MCF 10A (cell line): ENCODE measurements around the gene IVL. TPM values are rescaled to one million over a fixed set of nuclear protein-coding genes. Genes with fewer than 3 reads are reported as not detected.

Experiments
- BruUV-seq: library from RNA; stranded (reverse); fragments of 400-500 nt; replicated peaks from 2 replicates; lab custom pipeline; 2021; lab: Mats Ljungman, UMichigan
- CTCF ChIA-PET: fragments of 300-600 bp; sonication (Branson Sonifier 250); formaldehyde crosslinking; extraction: SDS; loops from one replicate; lab custom pipeline; 2021; ENCODE audit warnings: antibody characterized with exemption, inconsistent platforms; lab: Yijun Ruan, JAX
- POLR2A ChIA-PET: fragments of 300-600, 350-650 bp; sonication (Branson Sonifier 250); formaldehyde crosslinking; extraction: SDS; loops from one replicate; lab custom pipeline; 2020; ENCODE audit warnings: antibody characterized with exemption, inconsistent platforms; lab: Yijun Ruan, JAX
- DNase-seq: peaks from one replicate; pipeline ENCODE4 v3.0.0-alpha.2; 2018; ENCODE audit not compliant: unreplicated experiment
- H3K27ac Mint-ChIP-seq: one replicate; pipeline ENCODE4 v1.8.0; 2022; ENCODE audit warnings: mild to moderate bottlenecking, low read depth, mixed read lengths; ENCODE audit not compliant: unreplicated experiment
- H3K27me3 Mint-ChIP-seq: one replicate; pipeline ENCODE4 v1.8.0; 2022; ENCODE audit warnings: mixed read lengths; ENCODE audit not compliant: insufficient read depth, unreplicated experiment
- H3K36me3 Mint-ChIP-seq: one replicate; pipeline ENCODE4 v1.8.0; 2022; ENCODE audit warnings: mild to moderate bottlenecking, moderate library complexity, mixed read lengths; ENCODE audit not compliant: insufficient read depth, unreplicated experiment
- H3K4me1 Mint-ChIP-seq: one replicate; pipeline ENCODE4 v1.8.0; 2022; ENCODE audit warnings: mixed read lengths; ENCODE audit not compliant: insufficient read depth, unreplicated experiment
- H3K4me3 Mint-ChIP-seq: one replicate; pipeline ENCODE4 v1.8.0; 2022; ENCODE audit warnings: mild to moderate bottlenecking, moderate library complexity, mixed read lengths; ENCODE audit not compliant: unreplicated experiment
- H3K9me3 Mint-ChIP-seq: one replicate; pipeline ENCODE4 v1.8.0; 2022; ENCODE audit warnings: mixed read lengths; ENCODE audit not compliant: unreplicated experiment
- intact Hi-C: fragments of 100-400 bp; cut with micrococcal nuclease; formaldehyde crosslinking; loops from 2 replicates; pipeline ENCODE4 v1.14.1; 2022
- total RNA-seq: library from RNA; stranded (reverse); gene quantifications from 2 replicates; pipeline ENCODE4 v1.2.3, GENCODE V29; 2022
- TF ChIP-seq, protein P1 (sequence below): fragments of 200-600 bp; IDR thresholded peaks from one replicate; pipeline ENCODE4 v1.8.0; 2022; ENCODE audit warnings: antibody characterized with exemption, mild to moderate bottlenecking; ENCODE audit not compliant: unreplicated experiment

IVL gene
- total RNA-seq, 1 experiment from 2014 or later: 0.33 TPM

DNA sequence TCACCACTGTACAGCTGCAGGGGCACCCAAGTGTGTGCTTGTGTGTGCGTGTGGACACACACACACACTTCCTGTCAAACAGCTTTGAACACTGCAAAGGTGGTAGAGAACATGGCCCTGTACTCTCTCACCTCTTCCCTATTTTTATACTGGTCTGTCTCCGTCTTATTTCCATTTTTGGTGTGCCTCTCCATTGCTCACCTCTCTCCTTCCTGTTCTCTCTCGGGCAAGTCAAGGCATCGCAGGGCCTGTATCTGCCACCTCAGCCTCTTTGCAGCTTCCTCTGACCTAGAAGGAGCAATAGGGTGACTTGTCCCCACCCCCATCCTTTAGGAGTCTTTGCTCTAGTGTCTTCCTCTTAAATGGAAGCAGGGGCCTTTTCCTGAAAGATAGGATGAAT lies 28.0 kb upstream of the IVL start:
- intact Hi-C loops: no loop called here
- no peak overlapping the region for H3K27ac Mint-ChIP-seq
- peak; percentile 48 for DNase-seq
- H3K4me3 Mint-ChIP-seq: no peak overlapping the region
- TF ChIP-seq, protein P1, sequence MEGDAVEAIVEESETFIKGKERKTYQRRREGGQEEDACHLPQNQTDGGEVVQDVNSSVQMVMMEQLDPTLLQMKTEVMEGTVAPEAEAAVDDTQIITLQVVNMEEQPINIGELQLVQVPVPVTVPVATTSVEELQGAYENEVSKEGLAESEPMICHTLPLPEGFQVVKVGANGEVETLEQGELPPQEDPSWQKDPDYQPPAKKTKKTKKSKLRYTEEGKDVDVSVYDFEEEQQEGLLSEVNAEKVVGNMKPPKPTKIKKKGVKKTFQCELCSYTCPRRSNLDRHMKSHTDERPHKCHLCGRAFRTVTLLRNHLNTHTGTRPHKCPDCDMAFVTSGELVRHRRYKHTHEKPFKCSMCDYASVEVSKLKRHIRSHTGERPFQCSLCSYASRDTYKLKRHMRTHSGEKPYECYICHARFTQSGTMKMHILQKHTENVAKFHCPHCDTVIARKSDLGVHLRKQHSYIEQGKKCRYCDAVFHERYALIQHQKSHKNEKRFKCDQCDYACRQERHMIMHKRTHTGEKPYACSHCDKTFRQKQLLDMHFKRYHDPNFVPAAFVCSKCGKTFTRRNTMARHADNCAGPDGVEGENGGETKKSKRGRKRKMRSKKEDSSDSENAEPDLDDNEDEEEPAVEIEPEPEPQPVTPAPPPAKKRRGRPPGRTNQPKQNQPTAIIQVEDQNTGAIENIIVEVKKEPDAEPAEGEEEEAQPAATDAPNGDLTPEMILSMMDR: no peak
- BruUV-seq: no TSS peak
- POLR2A ChIA-PET: interaction anchor here (0.8 kb wide), 1 partner anchor 34 kb away, joined by 3 read pairs; no protein-coding TSS in a partner anchor
- CTCF ChIA-PET: interaction anchor here (1.1 to 13.2 kb wide), 5 partner anchors 9 to 315 kb away, joined by 4 to 479 read pairs (median 18); partner anchors contain the start of gene LELP1
- no peaks in the 10 kb centered on the region for H3K27me3 Mint-ChIP-seq
- no peaks in the 10 kb centered on the region for H3K9me3 Mint-ChIP-seq
- no peaks in the 10 kb centered on the region for H3K36me3 Mint-ChIP-seq
- peaks cover 34% of the 10 kb centered on the region for H3K4me1 Mint-ChIP-seq

GRCh38 chr1:152880907-152881306 lies 27.4 kb upstream of the IVL start:
- TF ChIP-seq, protein P1: no peak
- DNase-seq: no peak
- POLR2A ChIA-PET: no interaction called here
- BruUV-seq: no TSS peak
- peaks cover 40% of the 10 kb centered on the region for H3K4me1 Mint-ChIP-seq
- CTCF ChIA-PET: interaction anchor here (1.1 to 3.0 kb wide), 3 partner anchors 10 to 46 kb away, joined by 4 to 18 read pairs (median 13); no protein-coding TSS in a partner anchor
- intact Hi-C loops: no loop called here
- H3K27ac Mint-ChIP-seq: no peak overlapping the region
- no peaks in the 10 kb centered on the region for H3K27me3 Mint-ChIP-seq
- H3K4me3 Mint-ChIP-seq: no peak overlapping the region
- H3K9me3 Mint-ChIP-seq: no peaks in the 10 kb centered on the region
- H3K36me3 Mint-ChIP-seq: no peaks in the 10 kb centered on the region

GRCh38 chr1:152884085-152884484 lies 24.3 kb upstream of the IVL start:
- no TSS peak for BruUV-seq
- ChIA-PET POLR2A (interaction anchor here (0.9 to 1.3 kb wide), 3 partner anchors 23 to 301 kb away, joined by 3 to 4 read pairs (median 4); partner anchors contain the start of gene IVL), CTCF (interaction anchor here (1.5 to 5.0 kb wide), 5 partner anchors 12 to 309 kb away, joined by 3 to 37 read pairs (median 6); no protein-coding TSS in a partner anchor)
- DNase-seq: peak; percentile 65
- no peak overlapping the region for H3K4me3 Mint-ChIP-seq
- no peaks in the 10 kb centered on the region for H3K27me3 Mint-ChIP-seq
- TF ChIP-seq, protein P1: no peak
- H3K4me1 Mint-ChIP-seq: peaks cover 65% of the 10 kb centered on the region
- intact Hi-C loops: no loop called here
- H3K27ac Mint-ChIP-seq: peak overlapping the region; percentile 25
- H3K9me3 Mint-ChIP-seq: no peaks in the 10 kb centered on the region
- H3K36me3 Mint-ChIP-seq: no peaks in the 10 kb centered on the region

GRCh38 chr1:152884506-152884905 lies 23.8 kb upstream of the IVL start:
- CTCF ChIA-PET: interaction anchor here (1.9 to 5.0 kb wide), 3 partner anchors 13 to 308 kb away, joined by 6 to 37 read pairs (median 23); no protein-coding TSS in a partner anchor
- no peak overlapping the region for H3K4me3 Mint-ChIP-seq
- H3K27ac Mint-ChIP-seq: peak overlapping the region; percentile 25
- H3K27me3 Mint-ChIP-seq: no peaks in the 10 kb centered on the region
- no TSS peak for BruUV-seq
- intact Hi-C loops: no loop called here
- H3K4me1 Mint-ChIP-seq: peaks cover 65% of the 10 kb centered on the region
- DNase-seq: no peak
- TF ChIP-seq, protein P1: no peak
- H3K9me3 Mint-ChIP-seq: no peaks in the 10 kb centered on the region
- H3K36me3 Mint-ChIP-seq: no peaks in the 10 kb centered on the region
- POLR2A ChIA-PET: interaction anchor here (0.7 to 1.3 kb wide), 5 partner anchors 12 to 301 kb away, joined by 3 to 4 read pairs (median 4); partner anchors contain the start of gene IVL
